HepG2 (cell line): ENCODE results near the gene PCP4L1. TPM values are rescaled to one million over a fixed set of nuclear protein-coding genes. Genes with fewer than 3 reads are reported as not detected.

Experiments used
- HCFC1 ChIP-seq: fragments of 150-350 bp; IDR thresholded peaks from 2 replicates; pipeline ENCODE4 v1.6.1; 2014; ENCODE audit warnings: low read depth, low read length
- IRF2 ChIP-seq: IDR thresholded peaks from 2 replicates; pipeline ENCODE4 v1.6.1; 2018; ENCODE audit warnings: missing genetic modification reagents, missing compliant biosample characterization
- MEIS1 ChIP-seq: sonication (generic); formaldehyde crosslinking; IDR thresholded peaks from 2 replicates; pipeline ENCODE4 v1.9.0; 2021; ENCODE audit warnings: mild to moderate bottlenecking, missing genetic modification reagents, moderate library complexity, borderline replicate concordance
- MXD4 ChIP-seq: IDR thresholded peaks from 2 replicates; pipeline ENCODE4 v1.6.1; 2016; ENCODE audit warnings: mild to moderate bottlenecking, missing biosample characterization, missing genetic modification reagents
- NR2F1 ChIP-seq, 2 experiments: fragments of 450-650 bp in 1 of 2; formaldehyde crosslinking in 1 of 2; IDR thresholded peaks; 2 replicates each; pipeline versions ENCODE4 v1.5.0 to v1.6.1; 2016 to 2020; ENCODE audit warnings: mild to moderate bottlenecking in 1 of 2, missing compliant biosample characterization in 1 of 2, missing genetic modification reagents in 1 of 2, moderate library complexity in 1 of 2
- POLR2A ChIP-seq, 2 experiments: IDR thresholded peaks; 2 replicates each; pipeline ENCODE4 v1.6.1; 2011; ENCODE audit warnings: low read depth in 2 of 2, low read length in 2 of 2, mild to moderate bottlenecking in 1 of 2, moderate library complexity in 1 of 2; ENCODE audit not compliant: insufficient read depth in 1 of 2
- SRSF4 ChIP-seq: fragments of 200-400 bp; formaldehyde crosslinking; IDR thresholded peaks from one replicate; pipeline ENCODE4 v1.6.1; 2018; ENCODE audit warnings: mild to moderate bottlenecking, low read depth, low read length, moderate library complexity; ENCODE audit not compliant: poor library complexity, severe bottlenecking
- THAP11 ChIP-seq: IDR thresholded peaks from 2 replicates; pipeline ENCODE4 v1.6.1; 2016; ENCODE audit warnings: missing biosample characterization, missing genetic modification reagents
- U2AF1 ChIP-seq: fragments of 200-400 bp; formaldehyde crosslinking; optimal IDR thresholded peaks from 2 replicates; pipeline ENCODE3; 2017; ENCODE audit warnings: mild to moderate bottlenecking, low read depth, low read length
- ZBTB1 ChIP-seq: sonication (generic); formaldehyde crosslinking; IDR thresholded peaks from 2 replicates; pipeline ENCODE4 v1.4.0; 2020; ENCODE audit warnings: missing genetic modification reagents, borderline replicate concordance
- ZBTB3 ChIP-seq: sonication (generic); formaldehyde crosslinking; IDR thresholded peaks from 2 replicates; pipeline ENCODE4 v1.4.0; 2020; ENCODE audit warnings: low read depth, mild to moderate bottlenecking, moderate library complexity, missing genetic modification reagents, borderline replicate concordance
- ZBTB7B ChIP-seq: sonication (generic); formaldehyde crosslinking; IDR thresholded peaks from 2 replicates; pipeline ENCODE4 v1.4.0; 2020; ENCODE audit warnings: missing genetic modification reagents
- ZKSCAN8 ChIP-seq: IDR thresholded peaks from 2 replicates; pipeline ENCODE4 v1.6.1; 2016; ENCODE audit warnings: borderline replicate concordance, missing genetic modification reagents, missing compliant biosample characterization
- ZMAT3 ChIP-seq: sonication (generic); formaldehyde crosslinking; conservative IDR thresholded peaks from 2 replicates; pipeline ENCODE4 v1.7.0; 2021; ENCODE audit warnings: missing genetic modification reagents
- ZNF264 ChIP-seq: sonication (generic); formaldehyde crosslinking; IDR thresholded peaks from 2 replicates; pipeline ENCODE4 v1.4.0; 2020; ENCODE audit warnings: missing genetic modification reagents
- ZNF282 ChIP-seq: fragments of 450-650 bp; IDR thresholded peaks from 2 replicates; pipeline ENCODE4 v1.6.1; 2018; ENCODE audit not compliant: partially characterized antibody
- ZNF557 ChIP-seq: sonication (generic); formaldehyde crosslinking; IDR thresholded peaks from 2 replicates; pipeline ENCODE4 v1.4.0; 2020; ENCODE audit warnings: missing genetic modification reagents
- ZNF83 ChIP-seq: sonication (generic); formaldehyde crosslinking; IDR thresholded peaks from 2 replicates; pipeline ENCODE4 v1.4.0; 2020; ENCODE audit warnings: missing genetic modification reagents, mild to moderate bottlenecking, borderline replicate concordance
- polyA plus RNA-seq, 8 experiments: library from polyadenylated mRNA; depleted of rRNA in 3 of 8; stranded (reverse) in 7 of 8; unstranded in 1 of 8; fragments of >200 nt; fragmentation: Illumina TruSeq in 4 of 8; extraction: Trizol in 4 of 8; gene quantifications; 2 replicates each; pipeline versions ENCODE4 v1.2.1 to v1.2.3, GENCODE V29; 2011 to 2016; ENCODE audit warnings: low read depth in 4 of 8, missing spikeins in 1 of 8, mixed read lengths in 1 of 8; ENCODE audit not compliant: insufficient read depth in 1 of 8
- total RNA-seq, 5 experiments: library from RNA; depleted of rRNA; stranded (reverse); fragments of >200 nt; fragmentation: Illumina TruSeq; extraction: Trizol; gene quantifications; 2 replicates each; pipeline ENCODE4 v1.2.3, GENCODE V29; 2016; ENCODE audit warnings: low read depth in 1 of 5
- TF ChIP-seq, protein P1 (sequence below): sonication (generic); formaldehyde crosslinking; IDR thresholded peaks from 2 replicates; pipeline ENCODE4 v1.8.0; 2022; ENCODE audit warnings: mild to moderate bottlenecking, missing genetic modification reagents, moderate library complexity
- TF ChIP-seq, protein P2 (sequence below): sonication (generic); formaldehyde crosslinking; IDR thresholded peaks from 2 replicates; pipeline ENCODE4 v1.8.1; 2023; ENCODE audit warnings: mild to moderate bottlenecking, missing genetic modification reagents
- TF ChIP-seq, protein P3 (sequence below): IDR thresholded peaks from 2 replicates; pipeline ENCODE4 v1.6.1; 2012; ENCODE audit warnings: inconsistent platforms
- TF ChIP-seq, protein P4 (sequence below): sonication (generic); formaldehyde crosslinking; IDR thresholded peaks from 2 replicates; pipeline ENCODE4 v1.4.0; 2020; ENCODE audit warnings: mild to moderate bottlenecking, missing genetic modification reagents
- TF ChIP-seq, protein P5 (sequence below): sonication (generic); formaldehyde crosslinking; IDR thresholded peaks from 2 replicates; pipeline ENCODE4 v1.4.0; 2020; ENCODE audit warnings: missing genetic modification reagents
- TF ChIP-seq, protein P6 (sequence below): IDR thresholded peaks from 2 replicates; pipeline ENCODE4 v1.6.1; 2018; ENCODE audit warnings: missing genetic modification reagents, mild to moderate bottlenecking, missing compliant biosample characterization

PCP4L1 gene
- total and polyA plus RNA-seq, 2 of the 13 experiments (the other 11 are each of a cell fraction or from before 2014, with no cell fraction given) = 0.28 TPM; not detected in 1

DNA sequence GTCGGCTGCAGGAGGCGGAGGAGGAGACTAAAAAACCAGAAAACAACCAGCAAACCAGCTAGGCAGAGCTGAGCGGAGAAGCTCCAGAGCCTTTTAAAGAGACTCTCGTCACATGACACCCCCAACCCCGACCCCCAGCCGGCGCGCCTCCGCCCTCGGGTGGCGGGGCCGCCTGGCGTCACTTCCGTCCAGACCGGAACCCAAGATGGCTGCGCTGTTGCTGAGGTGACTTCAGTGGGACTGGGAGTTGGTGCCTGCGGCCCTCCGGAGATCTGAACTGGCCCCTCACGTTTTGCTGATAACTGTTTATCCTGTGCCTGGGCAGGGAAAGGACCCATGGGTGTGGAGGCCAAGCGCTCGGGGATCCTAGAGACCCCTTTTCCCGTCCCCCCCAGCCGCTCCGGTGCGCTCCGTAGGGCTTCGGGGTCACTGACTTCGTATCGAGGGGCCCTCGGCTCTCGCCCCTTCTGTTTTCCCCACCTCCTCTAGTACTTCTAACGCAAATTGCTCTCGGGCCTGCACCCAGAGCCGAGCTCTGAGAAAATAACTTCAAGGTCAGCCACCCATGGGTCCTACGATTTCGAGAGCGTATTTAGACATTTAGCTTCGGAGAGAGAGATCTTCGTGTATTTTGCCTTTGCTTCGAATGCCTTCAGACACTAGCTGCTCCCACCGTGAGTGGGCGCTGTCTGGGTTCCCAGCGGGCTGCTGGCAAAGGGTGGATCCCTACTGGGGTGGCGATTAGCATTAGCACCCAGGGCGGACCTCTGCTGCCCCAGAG is 55.8 kb downstream of the PCP4L1 start, which contains the start of gene SDHC (continued):
- TF ChIP-seq, protein P1, sequence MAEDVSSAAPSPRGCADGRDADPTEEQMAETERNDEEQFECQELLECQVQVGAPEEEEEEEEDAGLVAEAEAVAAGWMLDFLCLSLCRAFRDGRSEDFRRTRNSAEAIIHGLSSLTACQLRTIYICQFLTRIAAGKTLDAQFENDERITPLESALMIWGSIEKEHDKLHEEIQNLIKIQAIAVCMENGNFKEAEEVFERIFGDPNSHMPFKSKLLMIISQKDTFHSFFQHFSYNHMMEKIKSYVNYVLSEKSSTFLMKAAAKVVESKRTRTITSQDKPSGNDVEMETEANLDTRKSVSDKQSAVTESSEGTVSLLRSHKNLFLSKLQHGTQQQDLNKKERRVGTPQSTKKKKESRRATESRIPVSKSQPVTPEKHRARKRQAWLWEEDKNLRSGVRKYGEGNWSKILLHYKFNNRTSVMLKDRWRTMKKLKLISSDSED (CRISPR knock-in tag) = no peak
- TF ChIP-seq, protein P2, sequence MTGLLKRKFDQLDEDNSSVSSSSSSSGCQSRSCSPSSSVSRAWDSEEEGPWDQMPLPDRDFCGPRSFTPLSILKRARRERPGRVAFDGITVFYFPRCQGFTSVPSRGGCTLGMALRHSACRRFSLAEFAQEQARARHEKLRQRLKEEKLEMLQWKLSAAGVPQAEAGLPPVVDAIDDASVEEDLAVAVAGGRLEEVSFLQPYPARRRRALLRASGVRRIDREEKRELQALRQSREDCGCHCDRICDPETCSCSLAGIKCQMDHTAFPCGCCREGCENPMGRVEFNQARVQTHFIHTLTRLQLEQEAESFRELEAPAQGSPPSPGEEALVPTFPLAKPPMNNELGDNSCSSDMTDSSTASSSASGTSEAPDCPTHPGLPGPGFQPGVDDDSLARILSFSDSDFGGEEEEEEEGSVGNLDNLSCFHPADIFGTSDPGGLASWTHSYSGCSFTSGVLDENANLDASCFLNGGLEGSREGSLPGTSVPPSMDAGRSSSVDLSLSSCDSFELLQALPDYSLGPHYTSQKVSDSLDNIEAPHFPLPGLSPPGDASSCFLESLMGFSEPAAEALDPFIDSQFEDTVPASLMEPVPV (CRISPR knock-in tag) = 0 out of 2 replicates have a peak, but pooled peaks have one; percentile 71
- peak in 1 of 2 experiments; percentile 21; a peak in 1 of 4 replicates for TF ChIP-seq NR2F1 (CRISPR knock-in tag; IDR thresholded peaks at IDR 0.05)
- TF ChIP-seq, protein P3, sequence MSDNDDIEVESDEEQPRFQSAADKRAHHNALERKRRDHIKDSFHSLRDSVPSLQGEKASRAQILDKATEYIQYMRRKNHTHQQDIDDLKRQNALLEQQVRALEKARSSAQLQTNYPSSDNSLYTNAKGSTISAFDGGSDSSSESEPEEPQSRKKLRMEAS = 0 out of 2 replicates have a peak, but pooled peaks have one; percentile 11
- TF ChIP-seq U2AF1 = peak; percentile 30
- 0 out of 2 replicates have a peak, but pooled peaks have one; percentile 7 for TF ChIP-seq ZBTB3 (CRISPR knock-in tag)
- TF ChIP-seq THAP11 (CRISPR knock-in tag) = peak; percentile 82
- no peak for TF ChIP-seq ZNF83 (CRISPR knock-in tag)
- TF ChIP-seq, protein P4, sequence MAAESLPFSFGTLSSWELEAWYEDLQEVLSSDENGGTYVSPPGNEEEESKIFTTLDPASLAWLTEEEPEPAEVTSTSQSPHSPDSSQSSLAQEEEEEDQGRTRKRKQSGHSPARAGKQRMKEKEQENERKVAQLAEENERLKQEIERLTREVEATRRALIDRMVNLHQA = no peak
- no peak for TF ChIP-seq IRF2 (CRISPR knock-in tag)
- peak; percentile 36; the same call in 1 of the 2 replicates for TF ChIP-seq ZBTB1
- TF ChIP-seq ZNF264 (CRISPR knock-in tag) = peak; percentile 66; the same call in 1 of the 2 replicates
- no peak for TF ChIP-seq ZNF282
- no peak for TF ChIP-seq MEIS1 (CRISPR knock-in tag)
- no peak for TF ChIP-seq SRSF4
- no peak; the same call in 1 of the 2 replicates for TF ChIP-seq ZBTB7B (CRISPR knock-in tag)
- peak; percentile 92 to 96 for TF ChIP-seq POLR2A (IDR thresholded peaks at IDR 0.05; ENCODE audit: insufficient read depth in 1 of 2, low read depth in 2 of 2, low read length in 2 of 2)
- peak; percentile 42; the same call in 1 of the 2 replicates for TF ChIP-seq HCFC1
- no peak for TF ChIP-seq ZMAT3 (CRISPR knock-in tag)
- TF ChIP-seq, protein P5, sequence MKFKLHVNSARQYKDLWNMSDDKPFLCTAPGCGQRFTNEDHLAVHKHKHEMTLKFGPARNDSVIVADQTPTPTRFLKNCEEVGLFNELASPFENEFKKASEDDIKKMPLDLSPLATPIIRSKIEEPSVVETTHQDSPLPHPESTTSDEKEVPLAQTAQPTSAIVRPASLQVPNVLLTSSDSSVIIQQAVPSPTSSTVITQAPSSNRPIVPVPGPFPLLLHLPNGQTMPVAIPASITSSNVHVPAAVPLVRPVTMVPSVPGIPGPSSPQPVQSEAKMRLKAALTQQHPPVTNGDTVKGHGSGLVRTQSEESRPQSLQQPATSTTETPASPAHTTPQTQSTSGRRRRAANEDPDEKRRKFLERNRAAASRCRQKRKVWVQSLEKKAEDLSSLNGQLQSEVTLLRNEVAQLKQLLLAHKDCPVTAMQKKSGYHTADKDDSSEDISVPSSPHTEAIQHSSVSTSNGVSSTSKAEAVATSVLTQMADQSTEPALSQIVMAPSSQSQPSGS (CRISPR knock-in tag) = peak; percentile 38
- no peak; the same call in 1 of the 2 replicates for TF ChIP-seq MXD4 (CRISPR knock-in tag)
- TF ChIP-seq ZNF557 (CRISPR knock-in tag) = no peak
- no peak for TF ChIP-seq ZKSCAN8 (CRISPR knock-in tag)
- TF ChIP-seq, protein P6, sequence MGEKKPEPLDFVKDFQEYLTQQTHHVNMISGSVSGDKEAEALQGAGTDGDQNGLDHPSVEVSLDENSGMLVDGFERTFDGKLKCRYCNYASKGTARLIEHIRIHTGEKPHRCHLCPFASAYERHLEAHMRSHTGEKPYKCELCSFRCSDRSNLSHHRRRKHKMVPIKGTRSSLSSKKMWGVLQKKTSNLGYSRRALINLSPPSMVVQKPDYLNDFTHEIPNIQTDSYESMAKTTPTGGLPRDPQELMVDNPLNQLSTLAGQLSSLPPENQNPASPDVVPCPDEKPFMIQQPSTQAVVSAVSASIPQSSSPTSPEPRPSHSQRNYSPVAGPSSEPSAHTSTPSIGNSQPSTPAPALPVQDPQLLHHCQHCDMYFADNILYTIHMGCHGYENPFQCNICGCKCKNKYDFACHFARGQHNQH (CRISPR knock-in tag) = peak; percentile 57; the same call in 1 of the 2 replicates
